Superior temporal gyrus (tissue), 1 donor: ENCODE results near the gene ANKRD36C.
"Not testable (repeated sequence)": the region's sequence is repeated elsewhere in the genome, so short reads cannot be mapped to it uniquely, and the experiment has no call there.

ENCODE experiments used
- DNase-seq: peaks from one replicate; pipeline ENCODE4 v3.0.0-alpha.2; 2016; ENCODE audit errors: extremely low spot score

Gene ANKRD36C

GRCh38 chr2:96008051-96008450, 16.4 kb upstream of the ANKRD36C start:
- not testable (repeated sequence) for DNase-seq

DNA sequence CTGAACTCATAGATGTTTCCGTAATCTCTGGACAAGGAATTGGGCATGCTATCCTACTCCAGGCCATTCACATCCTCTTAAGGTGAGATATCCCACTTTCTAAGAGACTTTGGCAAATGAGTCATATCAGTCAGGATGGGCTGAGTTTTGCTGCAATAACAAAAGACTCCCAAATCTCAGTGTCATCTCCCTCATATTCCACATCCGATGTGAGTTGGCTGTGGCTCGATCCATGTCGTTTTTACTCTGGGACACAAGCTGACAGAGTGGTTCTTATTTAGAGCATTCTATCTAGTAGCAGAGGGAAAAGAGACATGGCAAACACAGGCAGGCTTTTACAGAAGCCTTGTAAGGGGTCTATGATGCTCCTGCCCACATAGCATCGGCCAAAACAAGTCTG, 14.6 kb upstream of the ANKRD36C start:
- not testable (repeated sequence) for DNase-seq

DNA sequence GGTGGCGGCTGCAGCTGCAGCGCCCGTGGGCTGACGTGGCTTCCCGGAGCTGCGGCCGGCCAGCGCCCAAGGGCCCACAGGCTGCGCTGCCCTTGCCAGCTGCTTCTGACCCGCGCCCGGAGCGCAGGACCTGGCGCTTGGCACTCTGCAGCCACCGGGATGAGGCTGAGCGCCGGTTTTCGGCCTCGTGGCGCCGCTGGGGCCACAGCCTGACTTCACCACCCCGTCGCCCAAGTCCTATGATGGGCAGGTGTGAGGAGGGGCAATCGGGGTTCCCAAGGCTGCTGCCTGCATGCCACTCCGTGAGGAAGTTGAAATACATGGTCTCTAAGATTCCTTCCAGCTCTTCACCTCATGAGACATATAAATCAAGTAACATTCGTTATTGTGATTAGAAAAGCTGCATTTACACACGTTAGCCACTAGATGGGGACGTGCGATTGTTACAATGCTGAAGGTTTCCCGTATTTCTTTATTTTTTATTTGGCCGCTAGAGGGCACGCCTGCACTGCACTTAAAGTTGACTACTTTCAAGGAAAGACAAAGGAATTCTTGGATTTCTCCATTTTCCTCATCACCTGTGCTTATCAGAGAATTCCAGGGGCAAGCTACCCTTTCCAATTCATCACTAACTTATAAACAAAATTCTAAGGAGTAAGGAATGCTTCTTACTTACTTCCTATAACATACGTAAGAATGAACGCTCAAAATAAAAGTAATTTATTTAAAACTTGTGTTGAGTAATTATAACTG, 1.1 kb upstream of the ANKRD36C start:
- peak; percentile 66 for DNase-seq

GRCh38 chr2:95992102-95992501, 478 bp upstream of the ANKRD36C start:
- not testable (repeated sequence) for DNase-seq

DNA sequence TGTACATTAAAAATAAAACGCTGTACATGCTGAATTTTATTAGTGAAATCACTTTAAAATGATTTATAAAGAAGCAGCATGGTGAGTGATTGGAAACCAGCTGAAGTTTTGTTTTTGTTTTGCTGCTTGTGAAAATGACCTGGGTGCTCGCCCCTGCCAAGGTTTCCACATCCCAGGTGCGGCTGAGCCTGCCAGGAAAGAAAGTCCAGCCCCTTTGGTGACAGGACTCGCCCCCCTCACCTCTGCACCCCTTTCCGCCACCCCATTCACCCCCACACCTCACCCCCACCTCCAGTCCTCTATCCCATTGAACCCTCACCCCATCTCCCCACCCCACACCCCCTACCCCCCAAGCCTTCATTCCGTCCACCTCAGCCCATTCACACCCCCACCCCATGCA, 740 bp downstream of the ANKRD36C start:
- not testable (repeated sequence) for DNase-seq

GRCh38 chr2:95951662-95952061, 40.0 kb downstream of the ANKRD36C start:
- DNase-seq: not testable (repeated sequence)

DNA sequence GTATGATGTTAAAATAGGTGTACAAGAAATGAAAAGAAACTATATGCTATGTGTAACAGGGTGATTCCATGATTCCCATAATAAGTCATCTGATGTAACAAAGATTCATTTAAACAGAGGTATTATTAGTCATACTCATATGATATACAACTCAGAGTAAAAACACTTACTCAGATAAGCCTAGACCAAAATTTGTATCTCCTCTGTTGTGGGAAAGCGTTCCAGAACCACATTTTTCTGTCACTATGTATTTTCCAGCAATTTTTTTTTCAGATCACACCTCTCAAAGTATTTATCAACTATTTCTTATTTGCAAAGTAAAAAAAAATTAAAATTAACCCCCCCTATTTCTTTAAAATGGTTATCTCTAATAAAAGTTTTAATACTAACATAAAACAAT, 43.6 kb downstream of the ANKRD36C start:
- not testable (repeated sequence) for DNase-seq

- not testable (repeated sequence) for DNase-seq
These were observed 51.7 kb downstream of the ANKRD36C start for GRCh38 chr2:95939947-95940346.

DNA sequence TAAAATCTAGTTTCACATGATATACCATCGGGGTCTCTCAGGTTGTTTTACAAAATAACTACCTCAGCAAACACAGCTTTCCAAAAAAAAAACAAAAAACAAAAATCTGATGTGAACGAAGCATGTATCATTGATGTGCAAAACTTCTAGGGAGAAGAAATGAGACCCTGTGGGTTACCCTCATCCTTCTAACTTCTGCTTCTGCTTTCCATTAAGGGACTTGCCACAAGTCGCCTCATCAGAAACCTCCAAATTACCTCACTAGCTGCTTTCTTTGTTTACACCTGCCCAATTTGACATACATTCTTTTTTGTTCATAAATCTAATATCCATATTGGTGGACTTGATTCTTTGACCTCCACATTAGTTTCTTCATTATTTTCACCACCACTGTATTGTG, 60.9 kb downstream of the ANKRD36C start:
- DNase-seq: not testable (repeated sequence)

DNA sequence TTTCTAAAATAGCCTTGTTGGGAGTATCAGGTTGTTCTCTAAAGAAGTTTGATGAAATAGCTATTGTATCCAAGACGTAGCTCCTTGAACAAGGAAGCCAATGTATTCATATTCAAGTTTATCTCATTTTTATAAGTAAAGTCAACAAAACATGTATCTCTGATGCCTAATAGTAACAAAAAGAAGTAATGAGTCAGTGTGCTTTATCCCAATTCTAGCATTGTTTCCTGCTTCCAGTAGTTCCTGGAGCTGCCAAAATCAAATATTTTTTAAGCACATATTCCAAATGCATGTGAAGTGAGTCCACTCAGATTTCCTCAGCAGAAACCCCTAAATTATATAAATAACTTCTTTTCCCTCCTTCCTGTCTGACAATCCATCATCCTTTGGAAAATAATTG, 74.6 kb downstream of the ANKRD36C start:
- DNase-seq: not testable (repeated sequence)

DNA sequence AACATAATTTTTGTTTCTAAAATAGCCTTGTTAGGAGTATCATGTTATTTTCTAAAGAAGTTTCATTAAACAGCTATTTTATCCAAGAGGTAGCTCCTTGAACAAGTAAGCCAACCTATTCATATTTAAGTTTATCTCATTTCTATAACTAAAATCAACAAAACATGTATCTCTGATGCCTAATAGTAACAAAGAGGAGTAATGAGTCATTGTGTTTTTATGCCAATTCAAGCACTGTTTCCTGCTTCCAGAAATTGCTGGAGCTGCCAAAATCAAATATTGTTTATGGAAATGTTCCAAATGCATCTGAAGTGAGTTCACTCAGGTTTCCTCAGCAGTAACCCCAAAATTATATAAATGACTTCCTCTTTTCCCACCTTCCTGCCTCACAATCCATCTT, 76.5 kb downstream of the ANKRD36C start:
- not testable (repeated sequence) for DNase-seq

GRCh38 chr2:95911431-95911830, 80.2 kb downstream of the ANKRD36C start:
- DNase-seq: peak; percentile 54

GRCh38 chr2:95894443-95894842, 97.2 kb downstream of the ANKRD36C start:
- DNase-seq: not testable (repeated sequence)

GRCh38 chr2:95867929-95868328, 123.7 kb downstream of the ANKRD36C start:
- not testable (repeated sequence) for DNase-seq

DNA sequence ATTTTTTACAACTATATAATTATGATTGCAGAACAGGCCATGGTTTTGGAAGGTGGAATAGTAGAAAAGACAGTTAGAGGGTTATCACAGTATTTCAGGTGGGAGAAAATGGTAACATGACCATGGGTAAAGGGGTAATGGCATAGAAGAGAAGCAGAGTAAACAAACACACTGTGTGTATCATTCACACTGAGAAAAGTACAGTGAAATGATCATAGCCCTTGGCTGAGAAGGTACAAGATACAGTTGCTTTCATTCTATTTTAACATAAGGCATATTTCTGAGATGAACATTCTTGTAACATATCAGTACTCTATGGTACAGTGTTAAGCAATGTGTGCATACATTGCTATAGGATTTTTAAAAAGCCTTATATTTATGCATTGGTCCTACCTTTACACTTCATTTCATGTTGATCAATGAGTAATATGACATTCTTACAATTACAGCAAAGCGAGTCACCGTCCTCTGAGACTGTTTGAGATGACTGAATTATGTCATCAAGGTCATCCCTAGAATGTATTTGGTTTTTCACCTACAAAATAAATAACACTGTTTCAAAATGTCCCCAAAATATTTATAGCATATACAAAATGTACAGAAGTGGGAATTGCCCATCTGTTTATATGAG, 124.5 kb downstream of the ANKRD36C start:
- DNase-seq: not testable (repeated sequence)

- DNase-seq: not testable (repeated sequence)
These were observed 129.5 kb downstream of the ANKRD36C start for GRCh38 chr2:95862121-95862520.

DNA sequence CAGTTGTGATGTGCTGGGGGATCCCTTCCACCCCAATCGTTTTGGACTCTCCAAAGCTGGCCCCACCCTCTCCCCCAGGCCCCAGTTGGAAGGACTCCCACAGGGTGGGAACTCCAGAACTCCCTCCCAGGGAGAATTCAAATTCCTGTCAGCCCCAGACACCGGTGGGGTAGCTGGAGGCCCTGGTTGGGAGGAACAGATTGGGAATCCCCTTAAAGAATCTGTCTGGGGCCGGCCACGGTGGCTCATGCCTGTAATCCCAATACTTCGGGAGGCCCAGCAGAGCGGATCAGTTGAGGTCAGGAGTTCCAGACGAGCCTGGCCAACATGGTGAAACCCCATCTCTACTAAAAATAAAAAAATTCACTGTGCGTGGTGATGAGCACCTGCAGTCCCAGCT, 155.5 kb downstream of the ANKRD36C start:
- DNase-seq: no peak

- DNase-seq: not testable (repeated sequence)
These were observed 157.3 kb downstream of the ANKRD36C start for GRCh38 chr2:95834077-95835013.

DNA sequence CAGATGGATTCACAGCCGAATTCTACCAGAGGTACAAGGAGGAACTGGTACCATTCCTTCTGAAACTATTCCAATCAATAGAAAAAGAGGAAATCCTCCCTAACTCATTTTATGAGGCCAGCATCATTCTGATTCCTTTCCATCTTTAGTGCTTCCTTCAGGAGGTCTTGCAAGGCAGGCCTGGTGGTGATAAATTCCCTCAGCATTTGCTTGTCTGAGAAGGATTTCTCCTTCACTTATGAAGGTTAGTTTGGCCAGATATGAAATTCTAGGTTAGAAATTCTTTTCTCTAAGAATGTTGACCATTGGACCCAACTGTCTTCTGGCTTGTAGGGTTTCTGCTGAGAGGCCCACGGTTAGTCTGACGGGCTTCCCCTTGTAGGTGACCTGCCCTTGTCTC, 167.4 kb downstream of the ANKRD36C start:
- DNase-seq: not testable (repeated sequence)

GRCh38 chr2:95817521-95817920, 174.1 kb downstream of the ANKRD36C start:
- DNase-seq: not testable (repeated sequence)

DNA sequence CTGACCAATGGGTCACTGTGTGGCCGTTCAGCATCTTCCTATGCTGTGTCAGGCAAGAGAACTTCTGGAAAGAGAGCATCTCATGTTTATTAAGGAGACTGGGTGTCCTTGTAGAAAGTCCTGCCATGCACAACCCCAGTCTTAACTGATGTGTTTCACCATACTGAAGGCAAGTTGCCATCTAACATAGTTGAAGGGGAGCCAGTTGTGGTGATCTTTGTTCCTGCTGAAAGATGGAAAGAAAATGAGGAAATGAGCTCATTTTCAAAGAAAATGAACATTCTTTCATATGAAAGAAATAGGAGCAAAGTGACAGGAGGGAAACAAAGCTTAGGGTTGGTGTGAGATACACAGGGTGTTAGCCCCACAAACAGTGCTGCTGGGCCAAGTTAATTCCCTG, 178.3 kb downstream of the ANKRD36C start:
- DNase-seq: not testable (repeated sequence)

DNA sequence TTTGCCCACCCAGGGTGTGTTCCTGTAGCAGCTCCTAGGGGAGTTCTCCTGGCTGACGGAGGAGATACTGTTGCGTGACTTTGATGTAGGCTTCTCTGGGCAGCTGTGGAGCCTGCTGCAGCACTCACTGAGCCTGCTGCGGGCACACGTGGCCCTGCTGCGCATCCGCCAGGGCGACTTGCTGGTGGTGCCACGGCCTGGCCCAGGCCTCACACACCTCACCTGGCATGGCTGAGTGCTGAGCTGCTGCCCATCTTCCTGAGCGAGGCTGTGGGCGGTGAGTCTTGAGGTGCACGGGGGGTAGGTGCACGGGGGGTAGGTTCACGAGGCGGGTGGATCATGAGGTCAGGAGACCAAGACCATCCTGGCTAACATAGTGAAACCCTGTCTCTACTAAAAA, 191.7 kb downstream of the ANKRD36C start:
- no peak for DNase-seq
